HFFc6 (cell line): ENCODE results near the gene FXYD7. TPM values are rescaled to one million over a fixed set of nuclear protein-coding genes. Genes with fewer than 3 reads are reported as not detected.

Source experiments
- DNase-seq: peaks from one replicate; pipeline ENCODE4 v3.0.0-alpha.2; 2018
- H3K27ac Mint-ChIP-seq: 2 replicates; pipeline ENCODE4 v1.8.0; 2020; ENCODE audit warnings: mild to moderate bottlenecking, mixed read lengths
- H3K27me3 Mint-ChIP-seq: 2 replicates; pipeline ENCODE4 v1.8.0; 2021; ENCODE audit warnings: mild to moderate bottlenecking, moderate library complexity, mixed read lengths; ENCODE audit not compliant: insufficient read depth
- H3K36me3 Mint-ChIP-seq: 2 replicates; pipeline ENCODE4 v1.8.0; 2021; ENCODE audit warnings: low read depth, mixed read lengths
- H3K4me1 Mint-ChIP-seq: 2 replicates; pipeline ENCODE4 v1.8.0; 2020; ENCODE audit warnings: low read depth, mixed read lengths
- H3K4me3 Mint-ChIP-seq: 2 replicates; pipeline ENCODE4 v1.8.0; 2020; ENCODE audit warnings: mild to moderate bottlenecking, moderate library complexity, mixed read lengths
- H3K9me3 Mint-ChIP-seq: 2 replicates; pipeline ENCODE4 v1.8.0; 2020; ENCODE audit warnings: mild to moderate bottlenecking, mixed read lengths
- total RNA-seq, 6 experiments: library from RNA; stranded (reverse); fragmentation: NEBNext Ultra II Directional; extraction: Animal tissue kit (Norgen Biotek cat#: 25700); gene quantifications; 2 replicates in 1 of 6; 3 replicates in 5 of 6; pipeline ENCODE4 v1.2.3, GENCODE V29; 2021
- TF ChIP-seq, protein P1 (sequence below): fragments of 200-600 bp; sonication (generic); IDR thresholded peaks from 2 replicates; pipeline ENCODE4 v1.5.0; 2021; ENCODE audit warnings: antibody characterized with exemption, mild to moderate bottlenecking

FXYD7 gene
- total RNA-seq, 6 experiments from 2014 or later, result 0.32 to 0.87 (median 0.68) TPM; not detected in 3

DNA sequence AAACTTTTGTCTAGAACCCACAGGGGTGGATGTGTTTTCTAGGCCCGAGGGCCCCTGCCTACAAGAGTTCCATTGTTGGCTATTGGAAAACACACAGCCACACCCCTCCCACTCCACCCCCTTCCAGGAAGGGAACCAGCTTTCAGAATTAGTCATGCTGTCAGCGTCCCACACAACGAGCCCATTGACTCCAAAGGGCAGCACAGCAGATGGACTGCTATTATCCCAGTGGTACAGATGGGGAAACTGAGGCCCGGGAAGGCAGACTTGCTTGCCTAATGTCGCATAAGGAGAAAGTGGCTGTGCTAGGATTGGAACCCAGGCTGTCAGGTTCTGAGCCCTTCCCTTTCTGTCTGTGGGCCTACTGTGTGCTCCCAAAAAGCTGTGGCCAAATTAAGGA is 35.5 kb upstream of the FXYD7 start:
- peaks cover 15% of the 10 kb centered on the region for H3K27me3 Mint-ChIP-seq
- peaks cover 7% of the 10 kb centered on the region for H3K9me3 Mint-ChIP-seq
- H3K4me3 Mint-ChIP-seq, result no peak overlapping the region
- no peak overlapping the region for H3K27ac Mint-ChIP-seq
- DNase-seq, result no peak
- H3K36me3 Mint-ChIP-seq, result no peaks in the 10 kb centered on the region
- H3K4me1 Mint-ChIP-seq, result no peaks in the 10 kb centered on the region
- TF ChIP-seq, protein P1, sequence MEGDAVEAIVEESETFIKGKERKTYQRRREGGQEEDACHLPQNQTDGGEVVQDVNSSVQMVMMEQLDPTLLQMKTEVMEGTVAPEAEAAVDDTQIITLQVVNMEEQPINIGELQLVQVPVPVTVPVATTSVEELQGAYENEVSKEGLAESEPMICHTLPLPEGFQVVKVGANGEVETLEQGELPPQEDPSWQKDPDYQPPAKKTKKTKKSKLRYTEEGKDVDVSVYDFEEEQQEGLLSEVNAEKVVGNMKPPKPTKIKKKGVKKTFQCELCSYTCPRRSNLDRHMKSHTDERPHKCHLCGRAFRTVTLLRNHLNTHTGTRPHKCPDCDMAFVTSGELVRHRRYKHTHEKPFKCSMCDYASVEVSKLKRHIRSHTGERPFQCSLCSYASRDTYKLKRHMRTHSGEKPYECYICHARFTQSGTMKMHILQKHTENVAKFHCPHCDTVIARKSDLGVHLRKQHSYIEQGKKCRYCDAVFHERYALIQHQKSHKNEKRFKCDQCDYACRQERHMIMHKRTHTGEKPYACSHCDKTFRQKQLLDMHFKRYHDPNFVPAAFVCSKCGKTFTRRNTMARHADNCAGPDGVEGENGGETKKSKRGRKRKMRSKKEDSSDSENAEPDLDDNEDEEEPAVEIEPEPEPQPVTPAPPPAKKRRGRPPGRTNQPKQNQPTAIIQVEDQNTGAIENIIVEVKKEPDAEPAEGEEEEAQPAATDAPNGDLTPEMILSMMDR, result no peak

DNA sequence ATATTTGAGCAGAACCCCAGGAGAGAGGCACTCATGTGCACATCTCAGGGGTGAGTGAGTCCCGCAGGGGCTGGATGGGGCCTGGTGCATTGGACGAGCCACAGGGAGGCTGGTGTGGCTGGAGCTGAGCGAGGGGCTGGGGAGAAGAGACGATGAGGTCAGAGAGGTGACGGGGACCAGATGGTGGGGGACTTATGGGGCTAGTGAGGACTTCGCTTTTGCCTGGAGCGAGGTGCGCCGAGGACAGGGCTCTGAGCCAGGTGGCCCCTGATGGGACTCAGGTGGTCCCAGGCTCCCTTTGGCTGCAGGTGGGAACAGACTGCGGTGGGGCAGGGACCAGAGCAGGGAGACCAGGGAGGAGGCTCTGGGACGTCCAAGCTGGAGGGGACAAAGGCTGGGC is 34.3 kb upstream of the FXYD7 start:
- no peak for DNase-seq
- TF ChIP-seq, protein P1, result no peak
- H3K27ac Mint-ChIP-seq, result no peak overlapping the region
- no peaks in the 10 kb centered on the region for H3K36me3 Mint-ChIP-seq
- no peak overlapping the region for H3K4me3 Mint-ChIP-seq
- H3K4me1 Mint-ChIP-seq, result no peaks in the 10 kb centered on the region
- H3K27me3 Mint-ChIP-seq, result peaks cover 13% of the 10 kb centered on the region
- peaks cover 7% of the 10 kb centered on the region; the same call in 1 of the 2 replicates for H3K9me3 Mint-ChIP-seq

DNA sequence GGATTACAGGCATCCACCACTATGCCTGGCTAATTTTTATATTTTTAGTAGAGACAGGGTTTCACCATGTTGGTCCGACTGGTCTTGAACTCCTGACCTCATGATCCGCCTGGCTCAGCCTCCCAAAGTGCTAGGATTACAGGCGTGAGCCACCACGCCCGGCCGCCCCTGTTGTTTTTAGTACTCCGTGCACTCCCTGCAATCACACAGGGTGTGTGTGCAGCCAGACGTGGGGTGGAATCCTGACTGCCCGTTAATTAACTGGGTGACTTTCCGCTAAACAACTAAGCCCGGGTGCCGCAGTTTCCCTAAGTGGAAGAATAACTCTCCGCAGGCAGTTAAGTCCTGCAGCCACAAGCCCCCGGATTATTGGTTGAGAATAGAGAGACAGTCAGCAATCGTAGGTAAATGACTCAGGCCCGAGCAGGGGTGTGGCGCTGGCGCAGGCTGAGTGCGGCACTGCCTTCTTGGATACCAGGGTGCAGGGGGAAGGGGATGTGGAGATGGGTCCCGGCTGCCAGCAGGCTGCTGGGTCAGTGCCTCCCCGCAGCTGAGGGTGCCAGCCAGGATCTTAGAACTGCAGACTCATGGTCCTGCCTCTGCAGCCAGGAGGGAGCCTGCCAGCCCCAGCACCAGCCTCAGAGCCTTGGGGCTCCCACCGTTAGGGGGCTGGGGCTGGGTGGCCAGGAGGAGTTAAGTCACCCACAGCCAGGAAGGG is 33.5 kb upstream of the FXYD7 start:
- Mint-ChIP-seq H3K27ac (no peak overlapping the region), H3K4me1 (peaks cover 2% of the 10 kb centered on the region; the same call in 1 of the 2 replicates)

DNA sequence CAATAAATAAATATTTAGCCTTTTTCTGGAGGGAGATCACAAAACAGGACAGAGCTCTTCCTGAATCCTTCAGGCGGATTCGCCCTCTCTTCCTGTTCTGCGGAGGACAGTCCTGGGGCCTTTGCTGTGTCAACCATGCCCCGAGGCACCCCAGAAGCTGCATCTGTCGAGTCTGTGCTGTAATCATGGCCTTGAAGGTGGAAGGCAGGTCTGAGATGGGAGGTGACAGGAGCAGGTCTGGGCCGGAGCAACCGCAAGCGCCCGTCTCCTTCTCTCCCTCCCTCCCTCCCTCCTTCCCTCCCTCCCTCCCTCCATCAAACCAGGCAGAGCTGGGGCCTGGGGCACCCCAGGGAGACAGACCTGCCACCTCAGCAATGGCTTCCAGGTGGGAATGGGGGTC is 32.1 kb upstream of the FXYD7 start:
- H3K27ac Mint-ChIP-seq, result no peak overlapping the region
- no peaks in the 10 kb centered on the region for H3K36me3 Mint-ChIP-seq
- H3K27me3 Mint-ChIP-seq, result peaks cover 12% of the 10 kb centered on the region
- no peak overlapping the region for H3K4me3 Mint-ChIP-seq
- H3K4me1 Mint-ChIP-seq, result peaks cover 6% of the 10 kb centered on the region; the same call in 1 of the 2 replicates
- TF ChIP-seq, protein P1, result no peak
- H3K9me3 Mint-ChIP-seq, result peaks cover 7% of the 10 kb centered on the region; the same call in 1 of the 2 replicates
- DNase-seq, result no peak

More for the DNA sequence above, 33.5 kb upstream of the FXYD7 start:
- peaks cover 7% of the 10 kb centered on the region; the same call in 1 of the 2 replicates for H3K9me3 Mint-ChIP-seq
- TF ChIP-seq, protein P1, result no peak
- peaks cover 10% of the 10 kb centered on the region for H3K27me3 Mint-ChIP-seq
- H3K36me3 Mint-ChIP-seq, result no peaks in the 10 kb centered on the region
- no peak for DNase-seq
- no peak overlapping the region for H3K4me3 Mint-ChIP-seq

DNA sequence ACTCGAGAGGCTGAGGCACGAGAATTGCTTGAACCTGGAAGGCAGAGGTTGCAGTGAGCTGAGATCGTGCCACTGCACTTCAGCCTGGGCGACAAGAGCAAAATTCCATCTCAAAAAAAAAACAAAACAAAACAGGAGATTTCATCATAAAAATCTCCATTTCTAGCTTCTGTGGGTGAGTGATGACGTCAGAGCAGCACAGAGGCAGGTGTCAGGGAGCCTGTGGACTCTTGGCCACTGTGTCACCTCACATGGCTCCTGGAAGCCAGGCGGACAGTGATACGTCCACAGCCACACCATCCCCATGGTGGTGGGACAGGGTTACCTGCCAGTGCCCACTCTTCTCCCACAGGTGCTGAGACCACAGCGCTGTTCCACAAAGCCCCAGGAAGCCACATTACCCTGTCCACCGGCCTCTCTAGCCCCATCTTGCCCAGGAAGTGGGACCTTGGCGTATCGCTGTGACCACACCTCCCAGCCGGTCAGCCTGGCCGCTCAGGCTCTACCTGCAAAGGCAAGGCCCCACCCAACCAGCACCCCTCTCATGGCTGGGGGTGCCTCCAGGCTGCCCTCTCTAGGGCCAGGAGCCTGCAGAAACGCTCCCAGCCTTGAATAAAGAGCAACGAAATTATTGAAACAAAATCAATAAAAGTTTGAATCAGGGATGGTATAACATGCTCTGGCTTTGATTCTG is 29.9 kb upstream of the FXYD7 start:
- Mint-ChIP-seq H3K4me1 (peaks cover 6% of the 10 kb centered on the region; the same call in 1 of the 2 replicates), H3K27me3 (peaks cover 24% of the 10 kb centered on the region), H3K36me3 (no peaks in the 10 kb centered on the region), H3K4me3 (no peak overlapping the region), H3K9me3 (no peaks in the 10 kb centered on the region), H3K27ac (no peak overlapping the region)
- no peak for DNase-seq
- TF ChIP-seq, protein P1, result no peak
